HepG2 (cell line): ENCODE measurements around the gene FAM229A. TPM values are rescaled to one million over a fixed set of nuclear protein-coding genes. Genes with fewer than 3 reads are reported as not detected.
A peak's percentile ranks its signal among the peaks of the same experiment; 100 is the strongest.

ENCODE experiments used
- ELF4 ChIP-seq: sonication (generic); formaldehyde crosslinking; IDR thresholded peaks from 2 replicates; pipeline ENCODE4 v1.5.0; 2020; ENCODE audit warnings: missing genetic modification reagents, mild to moderate bottlenecking, moderate library complexity, borderline replicate concordance
- IRF2 ChIP-seq: IDR thresholded peaks from 2 replicates; pipeline ENCODE4 v1.6.1; 2018; ENCODE audit warnings: missing genetic modification reagents, missing compliant biosample characterization
- MEIS1 ChIP-seq: sonication (generic); formaldehyde crosslinking; IDR thresholded peaks from 2 replicates; pipeline ENCODE4 v1.9.0; 2021; ENCODE audit warnings: mild to moderate bottlenecking, missing genetic modification reagents, moderate library complexity, borderline replicate concordance
- NKX3-1 ChIP-seq: sonication (generic); formaldehyde crosslinking; IDR thresholded peaks from 2 replicates; pipeline ENCODE4 v1.5.0; 2020; ENCODE audit warnings: missing genetic modification reagents
- ONECUT2 ChIP-seq: sonication (generic); formaldehyde crosslinking; IDR thresholded peaks from 2 replicates; pipeline ENCODE4 v1.4.0; 2020; ENCODE audit warnings: missing genetic modification reagents
- REXO4 ChIP-seq: sonication (generic); formaldehyde crosslinking; IDR thresholded peaks from 2 replicates; pipeline ENCODE4 v1.8.0; 2022; ENCODE audit warnings: missing genetic modification reagents, mild to moderate bottlenecking, borderline replicate concordance
- RXRB ChIP-seq: IDR thresholded peaks from 2 replicates; pipeline ENCODE4 v1.6.1; 2016; ENCODE audit warnings: borderline replicate concordance, missing genetic modification reagents, missing compliant biosample characterization
- SIX4 ChIP-seq: sonication (generic); formaldehyde crosslinking; IDR thresholded peaks from 2 replicates; pipeline ENCODE4 v1.4.0; 2020; ENCODE audit warnings: missing genetic modification reagents
- TSC22D2 ChIP-seq: sonication (generic); formaldehyde crosslinking; IDR thresholded peaks from 2 replicates; pipeline ENCODE4 v1.5.1; 2020; ENCODE audit warnings: missing genetic modification reagents, mild to moderate bottlenecking, borderline replicate concordance
- ZFP37 ChIP-seq: sonication (generic); formaldehyde crosslinking; IDR thresholded peaks from 2 replicates; pipeline ENCODE4 v1.4.0; 2020; ENCODE audit warnings: missing genetic modification reagents, borderline replicate concordance
- ZNF24 ChIP-seq: fragments of 450-650 bp; IDR thresholded peaks from 2 replicates; pipeline ENCODE4 v1.6.1; 2017; ENCODE audit warnings: antibody characterized with exemption, mild to moderate bottlenecking
- ZNF274 ChIP-seq: sonication (generic); formaldehyde crosslinking; IDR thresholded peaks from 2 replicates; pipeline ENCODE4 v1.5.1; 2020; ENCODE audit warnings: mild to moderate bottlenecking, missing genetic modification reagents
- ZNF543 ChIP-seq: sonication (generic); formaldehyde crosslinking; IDR thresholded peaks from 2 replicates; pipeline ENCODE4 v1.4.0; 2020; ENCODE audit warnings: mild to moderate bottlenecking, missing genetic modification reagents
- polyA plus RNA-seq, 8 experiments: library from polyadenylated mRNA; depleted of rRNA in 3 of 8; stranded (reverse) in 7 of 8; unstranded in 1 of 8; fragments of >200 nt; fragmentation: Illumina TruSeq in 4 of 8; extraction: Trizol in 4 of 8; gene quantifications; 2 replicates each; pipeline versions ENCODE4 v1.2.1 to v1.2.3, GENCODE V29; 2011 to 2016; ENCODE audit warnings: low read depth in 4 of 8, missing spikeins in 1 of 8, mixed read lengths in 1 of 8; ENCODE audit not compliant: insufficient read depth in 1 of 8
- total RNA-seq, 5 experiments: library from RNA; depleted of rRNA; stranded (reverse); fragments of >200 nt; fragmentation: Illumina TruSeq; extraction: Trizol; gene quantifications; 2 replicates each; pipeline ENCODE4 v1.2.3, GENCODE V29; 2016; ENCODE audit warnings: low read depth in 1 of 5
- TF ChIP-seq, protein P1 (sequence below): sonication (generic); formaldehyde crosslinking; IDR thresholded peaks from 2 replicates; pipeline ENCODE4 v1.5.0; 2020; ENCODE audit warnings: mild to moderate bottlenecking, missing genetic modification reagents, borderline replicate concordance
- TF ChIP-seq, protein P2 (sequence below): sonication (generic); formaldehyde crosslinking; IDR thresholded peaks from 2 replicates; pipeline ENCODE4 v1.4.0; 2020; ENCODE audit warnings: low read depth, missing genetic modification reagents
- TF ChIP-seq, protein P3 (sequence below): sonication (generic); formaldehyde crosslinking; IDR thresholded peaks from 2 replicates; pipeline ENCODE4 v1.5.0; 2020; ENCODE audit warnings: mild to moderate bottlenecking, missing genetic modification reagents

Gene FAM229A
- total and polyA plus RNA-seq, 2 of the 13 experiments (the other 11 are each of a cell fraction or from before 2014, with no cell fraction given) = 3.2 to 17.6 TPM

DNA sequence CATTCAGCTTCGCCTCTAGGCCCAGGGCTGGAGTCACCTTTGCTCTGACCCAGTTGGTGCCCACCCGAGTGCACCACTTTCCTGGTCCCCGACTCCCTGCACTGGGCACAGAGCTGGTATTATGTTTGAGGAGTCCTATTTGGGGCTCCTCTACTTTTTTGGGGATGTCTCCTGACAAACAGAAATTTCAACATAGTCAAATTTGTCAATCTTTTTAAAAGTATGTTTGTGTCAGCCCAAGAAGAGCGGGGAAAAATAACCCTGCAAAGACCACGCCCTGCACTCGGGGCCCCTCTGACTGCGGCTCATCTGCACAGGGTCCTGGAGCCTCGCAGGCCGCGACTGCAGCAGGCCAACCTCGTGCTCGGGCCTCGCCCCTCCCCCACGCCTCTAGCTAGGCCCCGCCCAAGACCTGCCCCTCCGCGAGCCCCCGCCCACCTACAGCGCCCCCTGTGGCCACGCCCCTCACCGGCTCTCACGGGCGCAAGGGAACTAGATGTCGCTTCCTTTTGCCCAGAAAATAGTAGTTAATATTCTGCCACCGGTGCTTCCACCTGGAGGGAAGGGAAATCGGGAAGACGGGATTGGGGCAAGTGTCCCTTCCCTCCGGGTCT, 11.4 kb downstream of the FAM229A start (continued):
- TF ChIP-seq, protein P1, sequence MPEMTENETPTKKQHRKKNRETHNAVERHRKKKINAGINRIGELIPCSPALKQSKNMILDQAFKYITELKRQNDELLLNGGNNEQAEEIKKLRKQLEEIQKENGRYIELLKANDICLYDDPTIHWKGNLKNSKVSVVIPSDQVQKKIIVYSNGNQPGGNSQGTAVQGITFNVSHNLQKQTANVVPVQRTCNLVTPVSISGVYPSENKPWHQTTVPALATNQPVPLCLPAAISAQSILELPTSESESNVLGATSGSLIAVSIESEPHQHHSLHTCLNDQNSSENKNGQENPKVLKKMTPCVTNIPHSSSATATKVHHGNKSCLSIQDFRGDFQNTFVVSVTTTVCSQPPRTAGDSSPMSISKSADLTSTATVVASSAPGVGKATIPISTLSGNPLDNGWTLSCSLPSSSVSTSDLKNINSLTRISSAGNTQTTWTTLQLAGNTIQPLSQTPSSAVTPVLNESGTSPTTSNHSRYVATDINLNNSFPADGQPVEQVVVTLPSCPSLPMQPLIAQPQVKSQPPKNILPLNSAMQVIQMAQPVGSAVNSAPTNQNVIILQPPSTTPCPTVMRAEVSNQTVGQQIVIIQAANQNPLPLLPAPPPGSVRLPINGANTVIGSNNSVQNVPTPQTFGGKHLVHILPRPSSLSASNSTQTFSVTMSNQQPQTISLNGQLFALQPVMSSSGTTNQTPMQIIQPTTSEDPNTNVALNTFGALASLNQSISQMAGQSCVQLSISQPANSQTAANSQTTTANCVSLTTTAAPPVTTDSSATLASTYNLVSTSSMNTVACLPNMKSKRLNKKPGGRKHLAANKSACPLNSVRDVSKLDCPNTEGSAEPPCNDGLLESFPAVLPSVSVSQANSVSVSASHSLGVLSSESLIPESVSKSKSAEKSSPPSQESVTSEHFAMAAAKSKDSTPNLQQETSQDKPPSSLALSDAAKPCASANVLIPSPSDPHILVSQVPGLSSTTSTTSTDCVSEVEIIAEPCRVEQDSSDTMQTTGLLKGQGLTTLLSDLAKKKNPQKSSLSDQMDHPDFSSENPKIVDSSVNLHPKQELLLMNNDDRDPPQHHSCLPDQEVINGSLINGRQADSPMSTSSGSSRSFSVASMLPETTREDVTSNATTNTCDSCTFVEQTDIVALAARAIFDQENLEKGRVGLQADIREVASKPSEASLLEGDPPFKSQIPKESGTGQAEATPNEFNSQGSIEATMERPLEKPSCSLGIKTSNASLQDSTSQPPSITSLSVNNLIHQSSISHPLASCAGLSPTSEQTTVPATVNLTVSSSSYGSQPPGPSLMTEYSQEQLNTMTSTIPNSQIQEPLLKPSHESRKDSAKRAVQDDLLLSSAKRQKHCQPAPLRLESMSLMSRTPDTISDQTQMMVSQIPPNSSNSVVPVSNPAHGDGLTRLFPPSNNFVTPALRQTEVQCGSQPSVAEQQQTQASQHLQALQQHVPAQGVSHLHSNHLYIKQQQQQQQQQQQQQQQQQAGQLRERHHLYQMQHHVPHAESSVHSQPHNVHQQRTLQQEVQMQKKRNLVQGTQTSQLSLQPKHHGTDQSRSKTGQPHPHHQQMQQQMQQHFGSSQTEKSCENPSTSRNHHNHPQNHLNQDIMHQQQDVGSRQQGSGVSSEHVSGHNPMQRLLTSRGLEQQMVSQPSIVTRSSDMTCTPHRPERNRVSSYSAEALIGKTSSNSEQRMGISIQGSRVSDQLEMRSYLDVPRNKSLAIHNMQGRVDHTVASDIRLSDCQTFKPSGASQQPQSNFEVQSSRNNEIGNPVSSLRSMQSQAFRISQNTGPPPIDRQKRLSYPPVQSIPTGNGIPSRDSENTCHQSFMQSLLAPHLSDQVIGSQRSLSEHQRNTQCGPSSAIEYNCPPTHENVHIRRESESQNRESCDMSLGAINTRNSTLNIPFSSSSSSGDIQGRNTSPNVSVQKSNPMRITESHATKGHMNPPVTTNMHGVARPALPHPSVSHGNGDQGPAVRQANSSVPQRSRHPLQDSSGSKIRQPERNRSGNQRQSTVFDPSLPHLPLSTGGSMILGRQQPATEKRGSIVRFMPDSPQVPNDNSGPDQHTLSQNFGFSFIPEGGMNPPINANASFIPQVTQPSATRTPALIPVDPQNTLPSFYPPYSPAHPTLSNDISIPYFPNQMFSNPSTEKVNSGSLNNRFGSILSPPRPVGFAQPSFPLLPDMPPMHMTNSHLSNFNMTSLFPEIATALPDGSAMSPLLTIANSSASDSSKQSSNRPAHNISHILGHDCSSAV (CRISPR knock-in tag) = no peak
- TF ChIP-seq ONECUT2 (no peak), IRF2 (CRISPR knock-in tag) (peak; percentile 50; the same call in 1 of the 2 replicates), ELF4 (CRISPR knock-in tag) (no peak), RXRB (peak; percentile 29; the same call in 1 of the 2 replicates), MEIS1 (CRISPR knock-in tag) (no peak), SIX4 (CRISPR knock-in tag) (peak; percentile 63; the same call in 1 of the 2 replicates), ZNF543 (CRISPR knock-in tag) (no peak), REXO4 (CRISPR knock-in tag) (no peak), NKX3-1 (CRISPR knock-in tag) (peak; percentile 77; the same call in 1 of the 2 replicates), TSC22D2 (CRISPR knock-in tag) (no peak), ZFP37 (CRISPR knock-in tag) (peak; percentile 84; the same call in 1 of the 2 replicates), ZNF24 (no peak), ZNF274 (CRISPR knock-in tag) (no peak)
- TF ChIP-seq, protein P2, sequence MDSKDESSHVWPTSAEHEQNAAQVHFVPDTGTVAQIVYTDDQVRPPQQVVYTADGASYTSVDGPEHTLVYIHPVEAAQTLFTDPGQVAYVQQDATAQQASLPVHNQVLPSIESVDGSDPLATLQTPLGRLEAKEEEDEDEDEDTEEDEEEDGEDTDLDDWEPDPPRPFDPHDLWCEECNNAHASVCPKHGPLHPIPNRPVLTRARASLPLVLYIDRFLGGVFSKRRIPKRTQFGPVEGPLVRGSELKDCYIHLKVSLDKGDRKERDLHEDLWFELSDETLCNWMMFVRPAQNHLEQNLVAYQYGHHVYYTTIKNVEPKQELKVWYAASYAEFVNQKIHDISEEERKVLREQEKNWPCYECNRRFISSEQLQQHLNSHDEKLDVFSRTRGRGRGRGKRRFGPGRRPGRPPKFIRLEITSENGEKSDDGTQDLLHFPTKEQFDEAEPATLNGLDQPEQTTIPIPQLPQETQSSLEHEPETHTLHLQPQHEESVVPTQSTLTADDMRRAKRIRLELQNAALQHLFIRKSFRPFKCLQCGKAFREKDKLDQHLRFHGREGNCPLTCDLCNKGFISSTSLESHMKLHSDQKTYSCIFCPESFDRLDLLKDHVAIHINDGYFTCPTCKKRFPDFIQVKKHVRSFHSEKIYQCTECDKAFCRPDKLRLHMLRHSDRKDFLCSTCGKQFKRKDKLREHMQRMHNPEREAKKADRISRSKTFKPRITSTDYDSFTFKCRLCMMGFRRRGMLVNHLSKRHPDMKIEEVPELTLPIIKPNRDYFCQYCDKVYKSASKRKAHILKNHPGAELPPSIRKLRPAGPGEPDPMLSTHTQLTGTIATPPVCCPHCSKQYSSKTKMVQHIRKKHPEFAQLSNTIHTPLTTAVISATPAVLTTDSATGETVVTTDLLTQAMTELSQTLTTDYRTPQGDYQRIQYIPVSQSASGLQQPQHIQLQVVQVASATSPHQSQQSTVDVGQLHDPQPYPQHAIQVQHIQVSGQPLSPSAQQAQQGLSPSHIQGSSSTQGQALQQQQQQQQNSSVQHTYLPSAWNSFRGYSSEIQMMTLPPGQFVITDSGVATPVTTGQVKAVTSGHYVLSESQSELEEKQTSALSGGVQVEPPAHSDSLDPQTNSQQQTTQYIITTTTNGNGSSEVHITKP (CRISPR knock-in tag) = no peak; the same call in 1 of the 2 replicates
- TF ChIP-seq, protein P3, sequence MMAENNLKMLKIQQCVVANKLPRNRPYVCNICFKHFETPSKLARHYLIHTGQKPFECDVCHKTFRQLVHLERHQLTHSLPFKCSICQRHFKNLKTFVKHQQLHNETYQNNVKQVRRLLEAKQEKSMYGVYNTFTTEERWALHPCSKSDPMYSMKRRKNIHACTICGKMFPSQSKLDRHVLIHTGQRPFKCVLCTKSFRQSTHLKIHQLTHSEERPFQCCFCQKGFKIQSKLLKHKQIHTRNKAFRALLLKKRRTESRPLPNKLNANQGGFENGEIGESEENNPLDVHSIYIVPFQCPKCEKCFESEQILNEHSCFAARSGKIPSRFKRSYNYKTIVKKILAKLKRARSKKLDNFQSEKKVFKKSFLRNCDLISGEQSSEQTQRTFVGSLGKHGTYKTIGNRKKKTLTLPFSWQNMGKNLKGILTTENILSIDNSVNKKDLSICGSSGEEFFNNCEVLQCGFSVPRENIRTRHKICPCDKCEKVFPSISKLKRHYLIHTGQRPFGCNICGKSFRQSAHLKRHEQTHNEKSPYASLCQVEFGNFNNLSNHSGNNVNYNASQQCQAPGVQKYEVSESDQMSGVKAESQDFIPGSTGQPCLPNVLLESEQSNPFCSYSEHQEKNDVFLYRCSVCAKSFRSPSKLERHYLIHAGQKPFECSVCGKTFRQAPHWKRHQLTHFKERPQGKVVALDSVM (CRISPR knock-in tag) = no peak
